Measurements from ENCODE around the gene RFX4.

RFX4 gene

GRCh38 chr12:106764220-106764619 is 181.4 kb downstream of the RFX4 start:
- no peak for DNase-seq (ENCODE audit: low spot score)

GRCh38 chr12:106764738-106765137 is 181.9 kb downstream of the RFX4 start:
- DNase-seq (ENCODE audit: low spot score): no peak

GRCh38 chr12:106766393-106766826 is 183.6 kb downstream of the RFX4 start:
- no peak for DNase-seq (ENCODE audit: low spot score)

- no peak for DNase-seq (ENCODE audit: low spot score)
Observed at GRCh38 chr12:106767206-106767605, 184.4 kb downstream of the RFX4 start.

- DNase-seq (ENCODE audit: low spot score): no peak
Observed at GRCh38 chr12:106767954-106768822, 185.4 kb downstream of the RFX4 start.

- no peak for DNase-seq (ENCODE audit: low spot score)
Observed at GRCh38 chr12:106769078-106769477, 186.3 kb downstream of the RFX4 start.

- no peak for DNase-seq (ENCODE audit: low spot score)
Observed at GRCh38 chr12:106769546-106769945, 186.7 kb downstream of the RFX4 start.

- DNase-seq (ENCODE audit: low spot score): peak; percentile 58
Observed at GRCh38 chr12:106771425-106771824, 188.6 kb downstream of the RFX4 start.

- DNase-seq (ENCODE audit: low spot score): no peak
Observed at GRCh38 chr12:106773286-106774004, 190.6 kb downstream of the RFX4 start.

- DNase-seq (ENCODE audit: low spot score): peak; percentile 100
Observed at GRCh38 chr12:106774005-106774807, 191.4 kb downstream of the RFX4 start, which contains the start of gene RIC8B. Gene RIC8B, plus strand, starts transcription at chr12:106774682. Its CDS starts 64 bp downstream, at chr12:106774746.

GRCh38 chr12:106774808-106775524 is 192.2 kb downstream of the RFX4 start:
- no peak for DNase-seq (ENCODE audit: low spot score)

GRCh38 chr12:106776897-106777296 is 194.1 kb downstream of the RFX4 start:
- DNase-seq (ENCODE audit: low spot score): no peak

- peak; percentile 78 for DNase-seq (ENCODE audit: low spot score)
Observed at GRCh38 chr12:106780010-106780631, 197.3 kb downstream of the RFX4 start.

GRCh38 chr12:106782619-106783018 is 199.8 kb downstream of the RFX4 start:
- DNase-seq (ENCODE audit: low spot score): no peak

- DNase-seq (ENCODE audit: low spot score): no peak
Observed at GRCh38 chr12:106783515-106783914, 200.7 kb downstream of the RFX4 start.

GRCh38 chr12:106790020-106790419 is 207.2 kb downstream of the RFX4 start:
- no peak for DNase-seq (ENCODE audit: low spot score)

GRCh38 chr12:106791531-106791930 is 208.7 kb downstream of the RFX4 start:
- no peak for DNase-seq (ENCODE audit: low spot score)

GRCh38 chr12:106794369-106794768 is 211.6 kb downstream of the RFX4 start:
- no peak for DNase-seq (ENCODE audit: low spot score)

- no peak for DNase-seq (ENCODE audit: low spot score)
Observed at GRCh38 chr12:106801167-106801708, 218.4 kb downstream of the RFX4 start.

GRCh38 chr12:106801830-106802533 is 219.2 kb downstream of the RFX4 start:
- no peak for DNase-seq (ENCODE audit: low spot score)
